ENCODE data around the gene EPYC.

Gene EPYC

DNA sequence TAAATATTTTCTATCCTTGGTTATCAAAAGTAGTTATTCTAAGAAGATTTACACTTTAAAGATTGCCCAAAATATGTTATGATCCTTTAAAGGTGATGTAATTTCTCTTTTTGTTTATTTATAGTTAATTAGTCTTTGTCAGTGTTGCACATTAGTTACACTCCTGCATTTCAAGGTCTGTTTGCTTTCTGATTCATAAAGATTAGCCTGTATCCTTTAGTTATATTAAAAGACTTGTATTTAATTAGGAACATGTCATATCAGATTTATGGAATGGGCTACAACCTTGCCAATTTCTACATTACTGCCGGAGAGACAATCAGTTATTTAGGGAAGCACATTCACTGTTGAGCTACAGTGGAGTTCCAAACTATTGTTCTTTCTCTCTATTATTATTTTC lies 3.5 kb downstream of the EPYC start:
- TF ChIP-seq FOXK2 (IDR thresholded peaks at IDR 0.05) (no peak), NFRKB (IDR thresholded peaks at IDR 0.05) (no peak)
- TF ChIP-seq, protein P1, sequence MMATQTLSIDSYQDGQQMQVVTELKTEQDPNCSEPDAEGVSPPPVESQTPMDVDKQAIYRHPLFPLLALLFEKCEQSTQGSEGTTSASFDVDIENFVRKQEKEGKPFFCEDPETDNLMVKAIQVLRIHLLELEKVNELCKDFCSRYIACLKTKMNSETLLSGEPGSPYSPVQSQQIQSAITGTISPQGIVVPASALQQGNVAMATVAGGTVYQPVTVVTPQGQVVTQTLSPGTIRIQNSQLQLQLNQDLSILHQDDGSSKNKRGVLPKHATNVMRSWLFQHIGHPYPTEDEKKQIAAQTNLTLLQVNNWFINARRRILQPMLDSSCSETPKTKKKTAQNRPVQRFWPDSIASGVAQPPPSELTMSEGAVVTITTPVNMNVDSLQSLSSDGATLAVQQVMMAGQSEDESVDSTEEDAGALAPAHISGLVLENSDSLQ (IDR thresholded peaks at IDR 0.05) = peak; percentile 18; the same call in 1 of the 2 replicates
- CTCF ChIA-PET = no interaction called here
- POLR2A ChIA-PET = no interaction called here
- DNase-seq (ENCODE audit: extremely low spot score) = no peak

DNA sequence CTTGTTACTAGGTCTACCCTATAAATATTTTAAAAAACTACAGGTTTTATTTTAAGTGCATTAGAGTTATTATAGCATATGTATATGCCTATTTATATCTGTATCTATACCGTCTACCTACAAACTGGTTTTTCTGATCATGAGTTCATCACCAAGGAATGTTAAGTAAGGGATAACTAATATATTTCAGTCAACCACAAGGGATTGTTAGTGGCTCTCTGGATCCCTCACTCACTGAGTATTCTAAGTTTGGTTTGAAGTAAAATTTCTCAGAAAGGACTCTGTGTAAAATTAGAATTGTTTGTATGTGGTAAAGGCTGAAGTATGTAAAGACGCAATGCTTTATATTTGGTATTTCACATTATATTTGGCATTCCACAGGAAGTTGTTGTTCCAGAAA lies 4.8 kb downstream of the EPYC start:
- TF ChIP-seq FOXA1 (IDR thresholded peaks at IDR 0.05) (no peak), SP1 (IDR thresholded peaks at IDR 0.05) (no peak), TARDBP (IDR thresholded peaks at IDR 0.05) (no peak), FOXK2 (IDR thresholded peaks at IDR 0.05) (no peak), HDGF (IDR thresholded peaks at IDR 0.05; ENCODE audit: borderline replicate concordance) (no peak), CTBP1 (IDR thresholded peaks at IDR 0.05; ENCODE audit: borderline replicate concordance) (no peak), ELF4 (IDR thresholded peaks at IDR 0.05) (no peak), NFRKB (IDR thresholded peaks at IDR 0.05) (no peak), SUZ12 (IDR thresholded peaks at IDR 0.05) (no peak), L3MBTL2 (conservative IDR thresholded peaks at IDR 0.05) (no peak), BHLHE40 (IDR thresholded peaks at IDR 0.05; ENCODE audit: borderline replicate concordance) (no peak)
- TF ChIP-seq, protein P1 (IDR thresholded peaks at IDR 0.05) = no peak
- no peak for DNase-seq (ENCODE audit: extremely low spot score)
- ChIA-PET POLR2A (no interaction called here), CTCF (interaction anchor here (1.2 kb wide), 1 partner anchor 13 kb away, joined by 3 read pairs; no protein-coding TSS in a partner anchor)

DNA sequence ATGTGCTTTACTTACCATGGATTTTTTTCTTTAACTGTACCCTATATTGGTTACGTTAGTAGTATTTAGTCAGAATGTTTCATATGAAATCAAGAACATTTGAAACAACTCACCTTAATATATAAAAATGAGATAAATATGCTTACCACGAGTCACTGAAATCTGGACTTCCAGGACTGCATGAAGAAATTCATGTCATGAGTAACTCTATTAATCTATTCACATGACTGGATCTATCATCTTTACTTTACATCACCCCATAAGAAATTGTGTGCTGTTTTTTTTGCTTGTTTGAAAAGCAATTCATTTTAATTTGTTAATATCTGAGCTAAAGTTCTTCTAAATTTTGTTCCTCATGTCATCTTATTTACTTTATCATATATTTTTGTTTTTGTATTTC lies 5.2 kb downstream of the EPYC start:
- ChIA-PET CTCF (interaction anchor here (1.2 kb wide), 1 partner anchor 12 kb away, joined by 3 read pairs; no protein-coding TSS in a partner anchor), POLR2A (no interaction called here)
- TF ChIP-seq FOXA1 (IDR thresholded peaks at IDR 0.05) (no peak), HDGF (IDR thresholded peaks at IDR 0.05; ENCODE audit: borderline replicate concordance) (no peak), ZNF384 (IDR thresholded peaks at IDR 0.05) (no peak), NFRKB (IDR thresholded peaks at IDR 0.05) (no peak), ARNT (IDR thresholded peaks at IDR 0.05) (no peak), TARDBP (IDR thresholded peaks at IDR 0.05) (no peak), LEF1 (IDR thresholded peaks at IDR 0.05; ENCODE audit: borderline replicate concordance) (no peak)
- TF ChIP-seq, protein P1 (IDR thresholded peaks at IDR 0.05) = no peak
- no peak for DNase-seq (ENCODE audit: extremely low spot score)

DNA sequence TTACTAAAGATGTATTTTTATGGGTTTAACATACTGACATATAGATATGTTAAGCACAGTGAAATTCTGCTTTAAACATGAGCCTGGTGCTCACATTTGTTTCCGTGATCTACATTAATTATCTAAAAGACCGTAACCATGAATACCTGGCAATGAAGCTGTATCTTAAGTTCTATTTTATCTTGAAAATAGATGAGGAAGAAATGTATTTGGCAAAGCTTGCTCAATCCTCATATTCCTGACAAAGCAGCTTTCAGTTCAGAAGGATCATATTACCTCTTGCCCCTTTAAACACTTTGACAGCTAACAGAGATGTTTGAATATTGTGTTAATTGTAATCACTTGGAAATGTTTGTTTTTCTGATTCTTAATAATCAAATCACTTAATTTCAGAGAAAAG lies 9.8 kb downstream of the EPYC start:
- no peak for DNase-seq (ENCODE audit: extremely low spot score)
- ChIA-PET POLR2A (no interaction called here), CTCF (interaction anchor here (0.7 to 1.1 kb wide), 2 partner anchors 114 to 486 kb away, joined by 3 to 5 read pairs; no protein-coding TSS in a partner anchor)
- TF ChIP-seq BHLHE40 (IDR thresholded peaks at IDR 0.05; ENCODE audit: borderline replicate concordance) (no peak), CTBP1 (IDR thresholded peaks at IDR 0.05; ENCODE audit: borderline replicate concordance) (no peak), TARDBP (IDR thresholded peaks at IDR 0.05) (no peak), ELF4 (IDR thresholded peaks at IDR 0.05) (no peak), L3MBTL2 (conservative IDR thresholded peaks at IDR 0.05) (no peak), FOXA1 (IDR thresholded peaks at IDR 0.05) (no peak), FOXK2 (IDR thresholded peaks at IDR 0.05) (no peak), FOXM1 (IDR thresholded peaks at IDR 0.05; ENCODE audit: borderline replicate concordance) (no peak), ARNT (IDR thresholded peaks at IDR 0.05) (no peak), ZNF384 (IDR thresholded peaks at IDR 0.05) (no peak), LEF1 (IDR thresholded peaks at IDR 0.05; ENCODE audit: borderline replicate concordance) (no peak), SUZ12 (IDR thresholded peaks at IDR 0.05) (no peak), SP1 (IDR thresholded peaks at IDR 0.05) (no peak), NFRKB (IDR thresholded peaks at IDR 0.05) (no peak), HDGF (IDR thresholded peaks at IDR 0.05; ENCODE audit: borderline replicate concordance) (no peak)
- TF ChIP-seq, protein P1 (IDR thresholded peaks at IDR 0.05) = no peak

DNA sequence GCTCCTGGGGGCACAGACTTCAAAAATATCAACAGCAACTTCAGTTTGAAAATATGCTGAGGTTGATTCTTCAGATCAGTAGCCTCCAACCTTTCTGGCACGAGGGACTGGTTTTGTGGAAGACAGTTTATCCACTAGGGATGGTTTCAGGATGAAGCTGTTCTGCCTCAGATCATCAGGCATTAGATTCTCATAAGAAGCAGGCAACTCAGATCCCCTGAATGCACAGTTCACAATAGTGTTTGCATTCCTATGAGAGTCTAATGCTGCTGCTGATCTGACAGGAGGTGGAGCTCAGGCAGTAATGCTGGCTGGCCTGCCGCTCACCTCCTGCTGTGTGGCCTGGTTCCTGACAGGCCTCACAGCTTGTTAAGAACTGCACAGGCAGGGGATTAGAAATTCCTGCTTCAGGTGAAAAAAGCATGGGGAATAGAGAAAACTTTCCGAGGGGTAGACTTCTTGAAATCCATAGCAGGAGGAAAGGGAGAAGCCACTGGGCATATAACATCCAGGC lies 12.8 kb downstream of the EPYC start:
- POLR2A ChIA-PET = no interaction called here
- DNase-seq (ENCODE audit: extremely low spot score) = no peak
- CTCF ChIA-PET = no interaction called here
- no peak for TF ChIP-seq HDGF (IDR thresholded peaks at IDR 0.05; ENCODE audit: borderline replicate concordance)
- no peak for TF ChIP-seq ZNF384 (IDR thresholded peaks at IDR 0.05)
- TF ChIP-seq NFRKB (IDR thresholded peaks at IDR 0.05) = no peak
- no peak for TF ChIP-seq FOXK2 (IDR thresholded peaks at IDR 0.05)
- TF ChIP-seq BHLHE40 (IDR thresholded peaks at IDR 0.05; ENCODE audit: borderline replicate concordance) = no peak
- no peak for TF ChIP-seq ARNT (IDR thresholded peaks at IDR 0.05)

DNA sequence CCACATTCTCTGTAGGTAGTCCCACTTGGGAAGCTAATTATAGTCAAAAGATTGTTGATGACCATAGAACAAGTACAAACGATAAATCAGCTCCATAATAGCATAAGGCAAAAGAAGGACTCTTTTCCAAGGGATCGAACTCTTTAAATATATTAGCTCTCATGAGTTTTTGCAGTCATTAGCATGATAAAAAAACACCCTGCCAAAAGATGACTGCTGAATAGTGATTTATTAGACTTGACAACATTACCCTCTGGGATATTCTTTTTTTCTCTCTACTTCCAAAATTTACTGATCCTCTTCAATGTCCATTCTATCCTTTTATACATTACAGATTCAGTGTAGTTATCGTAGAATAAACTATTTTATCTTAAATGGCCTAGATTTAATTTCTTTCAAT lies 14.2 kb downstream of the EPYC start:
- TF ChIP-seq LEF1 (IDR thresholded peaks at IDR 0.05; ENCODE audit: borderline replicate concordance) (no peak), HDGF (IDR thresholded peaks at IDR 0.05; ENCODE audit: borderline replicate concordance) (no peak), CTBP1 (IDR thresholded peaks at IDR 0.05; ENCODE audit: borderline replicate concordance) (no peak), FOXK2 (IDR thresholded peaks at IDR 0.05) (no peak), SUZ12 (IDR thresholded peaks at IDR 0.05) (no peak), L3MBTL2 (conservative IDR thresholded peaks at IDR 0.05) (no peak), TARDBP (IDR thresholded peaks at IDR 0.05) (no peak)
- TF ChIP-seq, protein P1 (IDR thresholded peaks at IDR 0.05) = 0 out of 2 replicates have a peak, but pooled peaks have one; percentile 26
- POLR2A ChIA-PET = no interaction called here
- DNase-seq (ENCODE audit: extremely low spot score) = no peak
- CTCF ChIA-PET = no interaction called here

Data from HEK293T (cell line).